Activated CD4-positive, CD25-positive, alpha-beta regulatory T cell (primary cell): ENCODE results near the gene RAP1GAP.
A peak's percentile ranks its signal among the peaks of the same experiment; 100 is the strongest.

Experiments used
- DNase-seq, 4 experiments: peaks; one replicate each; lab custom pipeline; 2025; lab: John Stamatoyannopoulos, UW

RAP1GAP gene

GRCh38 chr1:21662426-21663247 lies 6.5 kb downstream of the RAP1GAP start:
- DNase-seq: no peak

DNA sequence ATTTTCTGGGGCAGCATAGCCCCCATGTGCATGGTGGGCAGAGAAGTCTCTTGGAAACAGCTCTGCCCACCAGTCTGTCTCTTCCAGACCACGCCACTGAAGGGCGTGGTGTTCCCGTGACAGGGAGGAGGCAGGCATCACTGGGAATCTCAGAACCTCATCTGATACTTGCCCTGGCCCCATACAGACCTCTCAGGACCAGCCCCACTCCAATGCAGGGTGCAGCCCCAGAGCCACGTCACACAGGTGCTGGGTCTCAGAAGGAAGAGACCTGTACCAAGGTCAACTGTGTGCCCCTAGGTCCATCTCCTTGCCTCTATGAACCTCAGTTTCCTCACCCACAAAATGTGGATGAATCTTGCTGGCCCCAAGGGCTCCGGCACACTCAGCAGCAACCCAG lies 7.3 kb downstream of the RAP1GAP start:
- no peak for DNase-seq

- DNase-seq: no peak
Observed at GRCh38 chr1:21659924-21660326, 9.2 kb downstream of the RAP1GAP start.

DNA sequence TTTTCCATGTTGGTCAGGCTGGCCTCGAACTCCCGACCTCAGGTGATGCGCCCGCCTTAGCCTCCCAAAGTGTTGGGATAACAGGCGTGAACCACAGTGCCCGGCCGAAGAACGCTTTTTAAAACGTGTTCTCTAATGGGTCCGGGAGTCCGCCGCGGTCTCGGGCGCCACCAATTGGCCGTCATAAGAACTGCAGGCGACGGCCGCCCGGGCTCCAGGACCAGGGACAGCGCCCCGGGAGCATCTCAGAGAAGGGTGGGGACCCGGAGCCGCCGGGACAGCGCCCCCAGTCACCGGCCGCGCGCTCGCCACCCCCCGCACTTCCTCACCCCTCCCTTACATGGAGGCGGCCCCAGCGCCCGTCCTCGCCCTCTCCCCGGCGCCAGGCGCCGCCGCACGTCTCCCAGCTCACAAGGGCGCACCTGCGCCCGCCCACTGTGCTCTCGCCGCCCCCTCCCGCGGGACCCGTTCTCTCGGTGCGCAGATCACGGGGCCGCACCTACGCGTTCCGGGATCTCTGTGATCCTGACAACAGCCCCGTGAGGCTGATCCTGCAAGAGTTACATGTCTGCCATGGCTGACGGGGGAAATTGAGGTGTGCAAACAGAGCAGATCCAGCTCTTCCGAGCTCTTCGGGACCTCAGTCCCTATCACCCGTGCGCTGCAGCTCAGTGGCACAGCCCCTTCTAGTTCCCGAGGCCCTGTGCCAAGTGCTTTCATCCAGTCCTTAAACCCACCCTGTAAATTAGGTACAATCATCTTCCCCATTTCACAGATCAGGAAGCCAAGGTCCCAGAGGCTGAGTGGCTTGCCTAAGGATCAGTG lies 9.8 kb downstream of the RAP1GAP start:
- DNase-seq: peak; percentile 50 to 64 (median 58)

DNA sequence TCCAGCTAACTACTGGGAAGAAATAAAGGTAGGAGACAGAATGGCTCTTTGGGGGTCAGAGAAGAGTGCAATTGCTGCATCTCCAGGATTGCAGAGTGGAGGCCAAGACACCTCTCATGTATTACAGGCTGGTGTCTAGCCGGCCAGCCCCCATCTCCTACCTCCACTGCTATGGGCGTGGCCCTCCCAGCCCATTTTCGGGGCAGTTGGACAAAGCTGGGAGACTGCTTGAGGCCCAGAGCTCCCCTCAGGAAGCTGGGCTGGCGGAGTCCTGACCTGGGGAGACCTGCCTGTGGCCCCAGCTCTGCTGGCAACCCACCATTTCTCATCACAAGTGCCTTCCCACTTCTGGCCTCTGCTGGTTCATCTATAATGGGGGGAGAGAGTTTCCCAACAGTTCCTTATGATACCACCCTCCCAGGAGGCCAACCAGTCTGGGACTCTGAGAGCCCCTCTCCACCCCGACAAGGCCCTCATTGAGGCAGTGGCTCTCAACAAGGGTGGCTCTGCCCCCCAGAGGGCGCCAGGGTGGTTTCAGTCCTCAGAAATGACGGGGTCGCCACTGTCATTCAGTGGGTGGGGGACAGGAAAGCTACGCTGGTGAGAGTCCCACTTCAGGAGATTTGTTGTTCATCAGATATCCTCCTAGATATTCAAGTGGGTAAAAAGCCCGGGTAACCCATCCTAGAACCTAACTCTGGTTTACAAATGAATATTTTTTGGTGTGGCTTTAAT lies 11.5 kb downstream of the RAP1GAP start:
- no peak for DNase-seq

DNA sequence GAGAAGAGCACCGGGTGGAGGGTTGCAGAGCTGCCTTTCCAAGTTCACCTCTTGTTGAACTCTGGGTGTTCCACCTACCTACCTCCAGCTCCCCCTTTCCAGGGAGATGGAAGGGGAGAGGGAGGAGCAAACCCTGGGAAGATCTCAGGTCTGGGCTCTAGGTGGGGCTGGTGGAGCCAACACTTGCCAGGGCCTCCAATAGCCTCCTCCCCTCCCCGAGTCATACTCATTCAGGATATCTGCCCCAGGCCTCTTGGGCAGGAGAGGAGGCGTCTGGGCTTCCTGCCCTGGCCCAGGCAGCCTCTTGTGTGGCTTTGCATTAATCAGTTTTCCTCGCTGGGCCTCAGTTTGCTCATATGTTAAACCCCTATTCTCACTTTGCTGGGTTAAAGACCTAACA lies 13.4 kb downstream of the RAP1GAP start:
- DNase-seq: no peak

GRCh38 chr1:21655259-21655658 lies 13.9 kb downstream of the RAP1GAP start:
- no peak for DNase-seq

GRCh38 chr1:21654209-21654608 lies 14.9 kb downstream of the RAP1GAP start:
- DNase-seq: no peak

DNA sequence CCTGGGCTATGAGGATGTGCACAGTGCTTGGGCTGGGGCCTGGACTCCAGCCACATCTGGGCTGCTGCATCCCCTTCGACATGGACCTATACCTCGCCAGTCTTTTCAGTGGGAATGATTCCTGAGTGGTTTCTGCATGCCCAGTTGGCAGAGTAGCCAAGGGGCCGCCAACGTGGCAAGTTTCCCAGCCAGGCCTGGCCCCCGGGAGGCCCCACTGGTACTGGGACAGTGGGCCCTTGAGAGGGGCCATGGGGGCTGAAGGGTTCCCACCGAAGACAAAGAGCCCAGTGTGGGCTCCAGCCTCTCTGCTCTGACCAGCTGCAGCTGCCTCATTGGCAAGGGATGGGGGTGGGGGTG lies 15.4 kb downstream of the RAP1GAP start:
- DNase-seq: no peak

DNA sequence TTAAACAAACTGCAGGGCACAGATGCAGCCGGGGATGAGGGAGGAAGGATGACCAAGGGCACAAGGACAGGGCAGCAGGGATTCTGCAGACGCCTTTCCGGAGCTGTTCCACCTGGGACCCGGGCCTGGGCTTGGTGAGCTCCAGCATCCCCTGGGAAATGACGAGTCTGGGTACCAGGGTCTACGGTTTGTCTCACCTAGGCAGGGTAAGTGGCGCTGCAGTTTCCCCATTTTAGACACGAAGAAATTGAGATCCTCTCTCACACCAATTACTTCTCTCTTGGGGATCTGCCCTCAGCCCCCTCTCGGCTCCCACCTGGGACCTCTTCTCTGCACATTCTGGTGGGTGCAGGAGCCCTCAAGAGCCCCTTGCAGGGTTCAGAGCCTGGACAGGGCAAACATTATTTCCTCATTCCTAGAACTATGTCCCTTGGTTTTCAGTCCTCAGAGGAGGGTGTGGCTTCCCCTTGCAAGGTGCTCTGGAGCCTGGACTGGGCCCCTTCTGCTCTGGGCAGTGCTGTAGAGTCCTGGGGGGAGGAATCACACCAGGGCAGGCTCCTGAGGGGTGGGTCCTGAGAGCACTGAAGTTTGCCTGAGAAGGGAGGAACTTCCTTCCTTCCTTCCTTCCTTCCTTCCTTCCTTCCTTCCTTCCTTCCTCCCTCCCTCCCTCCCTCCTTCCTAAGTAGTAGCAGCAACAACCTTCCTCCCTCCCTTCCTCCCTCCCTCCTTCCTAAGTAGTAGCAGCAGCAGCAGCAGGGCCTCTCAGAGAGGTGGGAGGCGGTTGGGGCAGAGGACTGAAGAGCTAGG lies 16.0 kb downstream of the RAP1GAP start:
- no peak for DNase-seq

DNA sequence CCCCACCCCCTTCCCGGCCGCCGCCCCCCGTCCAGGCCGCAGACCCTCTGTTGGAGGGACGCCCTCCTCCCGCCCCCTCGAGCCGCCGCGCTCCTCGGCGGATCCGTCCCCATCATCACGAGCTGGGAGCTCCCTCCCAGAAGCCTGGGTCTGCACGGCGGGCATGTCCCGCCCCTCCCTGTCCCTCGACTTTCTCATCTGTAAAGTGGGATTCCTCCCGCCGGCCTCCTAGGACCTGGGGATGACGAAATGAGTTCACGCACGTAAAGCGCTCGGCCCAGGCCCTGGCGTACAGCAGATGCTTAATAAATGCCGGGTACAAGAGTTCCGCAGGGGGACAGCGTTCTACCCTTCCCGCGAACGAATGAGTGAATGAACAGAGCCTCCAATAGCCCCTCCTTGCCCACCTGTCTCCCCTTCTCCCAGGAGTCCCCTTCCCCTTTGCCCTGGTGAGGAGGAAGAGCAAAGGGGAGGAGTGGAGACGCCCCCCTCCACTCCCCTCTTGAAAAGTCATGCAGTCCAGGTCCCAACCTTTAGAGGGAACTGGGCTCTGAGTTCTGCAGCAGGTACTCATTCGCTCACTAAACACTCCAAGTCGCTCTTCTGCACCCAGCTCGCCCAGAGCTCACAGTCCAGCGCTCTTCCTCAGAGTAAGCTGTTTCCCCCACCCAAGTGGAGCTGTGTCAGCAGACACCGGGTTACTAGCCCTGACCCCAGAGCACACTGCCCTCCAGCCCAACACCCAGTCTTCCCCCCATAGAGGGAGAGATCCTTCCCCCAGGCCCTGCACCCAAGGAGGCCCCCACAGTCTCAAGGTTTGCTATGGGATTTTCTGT lies 16.8 kb downstream of the RAP1GAP start:
- DNase-seq: no peak

DNA sequence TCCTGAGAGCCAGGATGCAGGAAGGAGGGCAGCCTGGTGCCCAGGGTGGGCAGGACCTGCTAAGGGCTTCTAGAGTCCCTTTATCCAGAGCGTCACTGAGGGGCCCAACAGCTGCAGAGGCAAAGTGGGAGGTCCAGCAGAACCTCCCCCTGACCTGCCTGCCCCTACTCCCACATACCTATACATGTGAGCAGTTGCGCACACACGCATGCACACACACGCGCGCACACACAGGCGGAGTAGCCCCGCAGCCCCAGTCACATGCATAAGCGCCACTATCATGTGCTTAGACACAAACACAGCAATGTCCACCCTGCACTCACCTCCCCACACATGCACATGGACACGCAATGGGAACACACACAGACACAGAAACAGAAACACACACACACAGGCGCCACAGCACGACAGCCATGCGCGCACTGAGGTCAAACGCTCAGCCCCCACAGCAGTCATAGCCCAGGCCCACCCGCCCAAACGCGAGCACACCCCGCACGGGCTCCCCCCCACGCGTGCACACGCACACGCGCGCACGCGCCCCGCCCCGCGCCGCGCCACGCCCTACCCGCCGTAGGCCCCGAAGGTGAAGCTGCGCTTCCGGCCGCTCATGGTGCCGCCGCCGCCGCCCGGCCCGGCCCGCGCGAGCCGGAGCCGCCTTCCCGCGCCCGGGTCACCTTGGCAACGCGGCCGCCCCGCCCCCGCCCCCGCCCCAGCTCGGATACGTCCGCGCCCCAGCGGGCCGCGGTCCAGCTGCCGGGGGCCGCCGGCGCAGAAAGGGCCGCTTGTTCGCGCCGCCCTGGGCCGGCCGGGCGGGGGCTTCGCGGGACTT lies 17.7 kb downstream of the RAP1GAP start:
- peak in 3 of 4 experiments; percentile 21 to 29 (median 23) for DNase-seq

DNA sequence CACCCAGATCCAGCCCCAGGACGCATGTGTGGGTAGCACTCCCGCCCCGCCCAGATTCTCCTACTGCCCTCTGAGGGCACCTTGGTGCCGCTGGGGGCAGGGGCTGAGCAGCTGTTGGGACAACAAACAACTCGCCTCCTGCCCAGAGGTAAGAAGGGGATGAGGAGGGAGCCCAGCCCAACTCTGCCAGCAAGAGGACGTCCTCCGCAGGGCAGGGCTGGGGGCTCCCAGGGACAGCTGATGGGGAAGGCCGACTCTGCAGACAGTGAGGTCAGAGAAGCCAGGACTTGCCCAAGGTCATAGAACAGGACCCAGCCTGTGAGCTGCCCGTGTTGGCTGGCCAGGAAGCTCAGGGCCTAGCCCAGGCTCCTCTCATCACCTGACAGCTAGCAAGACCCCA lies 18.8 kb downstream of the RAP1GAP start:
- no peak for DNase-seq

GRCh38 chr1:21649315-21649714 lies 19.8 kb downstream of the RAP1GAP start:
- no peak for DNase-seq

DNA sequence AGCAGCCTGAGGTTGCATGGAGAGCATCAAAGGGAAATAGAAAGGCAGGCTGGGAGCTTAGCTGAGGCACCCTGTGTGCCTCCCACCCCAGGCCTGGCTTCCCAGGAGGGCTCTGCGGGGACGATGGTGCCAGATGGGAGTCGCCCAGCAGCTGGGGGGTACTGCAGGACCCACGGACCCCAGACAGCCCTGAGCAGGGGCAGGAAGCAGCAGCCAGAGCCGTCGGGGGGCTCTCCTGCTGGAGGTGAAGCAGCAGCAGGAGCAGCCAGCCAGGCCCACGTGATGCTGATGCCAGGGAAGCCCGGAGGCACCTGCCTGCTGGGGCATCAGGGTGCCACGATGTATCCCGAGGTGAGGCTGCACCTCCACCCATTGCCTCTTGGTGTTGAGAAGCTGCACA lies 20.4 kb downstream of the RAP1GAP start:
- DNase-seq: no peak

DNA sequence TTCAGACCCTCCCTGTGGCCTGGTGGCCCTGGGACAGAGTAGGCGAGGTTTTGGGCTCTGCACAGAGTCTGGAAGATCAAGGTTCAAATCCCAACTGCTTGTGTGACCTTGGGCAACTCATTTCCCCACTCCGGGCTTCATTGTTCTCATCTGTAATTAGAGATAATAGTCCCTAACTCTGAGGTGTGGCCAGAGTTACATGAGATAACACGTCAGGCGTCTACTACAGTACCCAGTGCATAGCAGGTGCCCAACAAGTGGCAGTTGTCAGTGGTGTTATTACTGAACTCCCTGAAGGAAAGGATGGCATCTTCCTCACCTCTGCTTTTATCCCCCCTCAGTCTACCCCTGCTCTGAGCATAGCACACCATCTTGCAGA lies 20.8 kb downstream of the RAP1GAP start:
- DNase-seq: no peak

DNA sequence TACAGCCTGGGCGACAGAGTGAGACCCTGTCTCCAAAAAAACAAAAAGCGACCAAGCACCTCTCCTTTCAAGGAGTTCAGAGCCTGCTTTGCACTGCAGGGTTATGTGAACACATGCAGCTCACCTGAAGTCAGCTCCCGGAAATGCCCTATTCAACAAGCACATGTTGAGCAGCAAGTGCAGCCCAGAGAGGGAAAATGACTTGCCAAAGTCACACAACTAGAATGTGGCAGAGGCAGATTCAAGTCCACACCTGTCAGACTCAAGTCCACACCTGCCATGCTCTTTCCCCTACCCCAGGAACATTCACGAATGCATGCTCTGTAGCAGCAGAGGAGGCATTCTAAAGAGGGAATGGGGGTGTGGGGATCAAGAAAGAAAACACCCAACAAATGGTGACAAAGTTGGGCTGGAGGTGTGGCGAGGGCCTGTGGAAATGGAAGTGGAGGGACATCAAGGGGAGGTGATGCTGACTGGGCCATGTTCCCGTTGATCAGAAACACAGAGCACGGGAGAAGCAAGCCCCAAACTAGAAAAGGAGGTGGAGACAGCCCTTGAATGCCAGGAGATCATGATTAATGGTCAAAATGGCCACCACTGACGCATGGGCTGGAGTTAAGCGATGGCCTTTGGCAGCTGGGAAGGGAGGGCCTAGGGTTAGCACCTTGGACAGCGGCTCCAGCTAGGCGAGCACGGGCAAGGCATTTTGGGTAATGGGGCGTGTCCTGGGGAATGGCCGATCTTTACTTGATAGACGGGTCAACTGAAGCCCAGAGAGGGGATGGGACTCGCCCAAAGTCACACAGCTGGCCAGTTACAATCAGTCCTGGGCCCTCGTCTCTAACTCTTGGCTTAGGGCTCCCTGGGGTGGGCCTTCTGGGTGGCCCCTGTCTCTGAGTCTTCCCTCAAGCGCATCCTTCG lies 21.5 kb downstream of the RAP1GAP start:
- no peak for DNase-seq

GRCh38 chr1:21645550-21645949 lies 23.6 kb downstream of the RAP1GAP start:
- no peak for DNase-seq

DNA sequence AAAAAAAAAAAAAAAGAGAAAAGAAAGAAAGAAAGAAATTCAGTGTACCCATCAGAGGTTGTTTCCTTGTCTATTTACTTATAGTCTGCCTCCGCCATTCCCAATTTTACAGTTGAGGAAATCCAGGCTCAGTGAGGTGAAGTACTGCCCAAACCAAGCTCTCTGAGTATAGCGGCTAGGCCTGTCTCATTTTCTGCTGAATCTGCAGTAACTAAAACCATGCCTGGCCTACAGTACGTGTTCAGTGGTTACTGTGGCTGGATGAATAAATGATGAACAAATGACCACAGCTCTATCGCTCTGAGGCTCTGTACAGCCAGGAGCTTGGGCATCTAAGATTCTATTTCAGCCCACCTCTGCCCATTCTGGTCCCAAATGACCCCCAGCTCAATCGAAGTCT lies 24.3 kb downstream of the RAP1GAP start:
- DNase-seq: no peak
